Activated CD4-positive, alpha-beta T cell treated with anti-CD3 and anti-CD28 coated beads for 4 hours (primary cell): ENCODE data around the gene NSUN3.

Experiments used
- DNase-seq, 2 donors: peaks; one replicate each; pipeline ENCODE4 v3.0.0-alpha.2; 2020

Gene NSUN3

DNA sequence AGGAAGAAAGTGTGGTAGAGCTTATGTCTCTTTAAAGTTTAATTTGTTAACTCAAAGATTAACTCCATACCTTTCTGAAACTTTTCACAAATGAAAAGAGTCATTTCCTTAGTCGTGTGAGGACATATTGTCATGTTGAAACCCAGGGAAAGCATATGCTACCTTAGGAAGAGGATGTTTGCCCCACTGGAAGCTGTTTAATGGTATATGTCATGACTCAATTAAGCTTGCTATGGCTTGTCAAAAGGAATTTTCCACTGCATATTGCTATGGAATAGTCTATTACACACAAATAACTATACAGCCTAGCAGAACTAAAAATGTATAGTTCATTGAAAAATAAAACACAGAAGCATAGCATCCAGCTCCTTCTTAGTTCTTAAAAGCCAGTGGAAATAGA lies 69.9 kb downstream of the NSUN3 start:
- DNase-seq: no peak

DNA sequence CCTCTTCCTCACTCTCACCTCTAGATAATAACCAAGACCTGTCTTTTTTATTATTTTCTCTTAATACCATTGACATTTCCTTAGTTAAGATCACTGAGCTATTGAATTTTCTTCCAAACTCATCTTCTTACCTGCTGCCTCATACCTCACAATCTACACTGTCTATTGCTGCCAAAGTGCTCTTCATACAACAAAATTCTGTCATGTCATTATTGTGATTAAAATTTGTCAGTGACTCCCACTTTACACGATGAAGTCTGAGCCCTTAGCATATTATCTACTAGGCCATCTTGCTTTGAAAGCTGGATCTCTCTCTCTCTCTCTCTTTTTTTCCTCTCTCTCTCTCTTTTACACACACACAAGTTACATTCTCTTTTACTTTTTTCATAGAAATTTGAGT lies 73.3 kb downstream of the NSUN3 start:
- DNase-seq: no peak

DNA sequence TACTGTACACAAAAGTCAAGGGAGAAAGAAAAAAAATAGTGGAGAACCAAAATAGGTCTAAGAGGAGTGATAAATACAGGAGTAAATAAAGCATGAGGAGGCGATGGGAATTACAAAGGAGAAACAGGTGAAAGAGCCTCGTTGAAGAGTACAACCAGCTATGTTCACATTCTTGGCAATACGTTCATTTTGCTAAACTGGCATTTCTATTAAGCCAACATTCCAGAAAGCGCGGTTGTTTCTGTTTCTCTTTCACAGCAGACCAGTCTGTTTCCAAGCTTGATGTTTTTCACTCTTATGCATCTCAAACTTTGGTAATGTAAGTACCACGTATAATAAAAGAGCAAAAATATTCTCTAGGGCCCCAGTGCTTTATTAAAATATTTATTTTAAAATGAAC lies 74.5 kb downstream of the NSUN3 start:
- no peak for DNase-seq

DNA sequence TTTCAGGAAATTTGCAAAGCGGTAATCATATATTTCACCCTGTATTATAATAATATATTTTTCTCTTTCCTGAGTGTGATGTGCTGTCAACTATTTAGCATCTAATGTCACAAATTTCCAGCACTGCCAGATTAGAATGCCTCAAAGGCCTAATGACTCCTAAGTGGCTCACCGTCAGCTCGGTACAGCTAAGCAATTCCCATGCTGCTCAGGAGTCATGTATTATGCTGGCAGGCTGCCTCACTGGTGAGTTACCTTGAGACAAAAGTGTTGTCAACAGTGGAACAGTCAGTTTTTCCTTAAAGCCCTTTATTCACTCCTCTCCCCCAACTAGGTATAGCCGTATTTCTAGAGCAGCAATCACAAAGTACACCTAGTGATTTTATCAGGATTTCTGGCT lies 83.6 kb downstream of the NSUN3 start:
- no peak for DNase-seq

DNA sequence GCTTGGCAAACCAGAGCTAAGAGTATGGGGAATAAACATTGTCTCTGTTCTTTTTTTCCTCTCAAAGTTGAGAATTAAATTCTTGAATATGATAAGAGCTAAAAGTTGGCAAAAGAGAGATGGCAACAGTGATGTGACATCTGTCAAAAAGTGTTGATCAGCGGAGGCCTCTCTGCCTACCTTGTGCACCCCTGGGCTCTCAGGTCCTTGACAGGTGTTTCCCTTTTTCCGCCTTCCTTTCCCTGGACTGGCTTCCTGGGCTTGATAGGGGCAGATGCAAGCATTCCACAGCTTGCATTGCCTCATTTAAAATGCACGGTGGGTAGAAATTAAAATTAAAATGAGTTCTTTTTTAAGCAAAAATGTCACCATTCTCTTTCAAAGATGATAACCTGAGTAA lies 84.2 kb downstream of the NSUN3 start:
- DNase-seq: no peak

DNA sequence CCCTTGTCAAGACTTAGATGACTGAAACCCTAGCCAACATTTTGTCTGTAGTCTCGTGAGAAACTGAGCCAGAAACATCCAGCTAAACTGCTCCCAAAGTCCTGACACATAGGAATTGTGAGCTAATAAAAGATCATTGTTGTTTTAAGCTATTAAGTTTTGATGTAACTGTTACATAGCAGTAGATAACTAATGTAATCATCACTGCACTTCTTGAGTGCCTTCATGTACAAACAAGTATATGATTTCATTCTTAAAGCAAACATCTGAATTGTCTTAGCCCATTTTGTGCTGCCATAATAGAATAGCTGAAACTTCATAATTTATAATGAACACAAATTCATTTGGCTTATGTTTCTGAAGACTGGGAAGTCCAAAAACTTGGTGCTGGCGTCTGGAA lies 87.3 kb downstream of the NSUN3 start:
- DNase-seq: no peak

DNA sequence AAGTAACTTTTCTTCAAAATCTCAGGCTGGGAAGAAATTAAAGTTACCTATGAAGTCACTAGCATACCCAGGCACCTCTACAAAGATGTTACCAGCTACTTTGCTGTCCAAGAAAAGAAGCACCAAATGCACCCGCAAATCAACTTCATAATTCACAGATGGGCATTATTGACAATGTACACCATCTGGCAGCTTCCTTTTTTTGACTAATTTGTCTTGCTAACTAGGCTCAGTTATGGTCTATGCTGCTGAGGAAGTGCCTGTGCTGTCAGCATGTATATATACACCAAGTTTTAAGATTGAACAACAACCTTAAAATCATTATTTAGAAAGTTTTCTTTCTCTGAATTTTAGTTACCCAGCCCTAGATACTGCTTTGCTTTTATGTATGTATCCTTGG lies 93.8 kb downstream of the NSUN3 start:
- DNase-seq: no peak

DNA sequence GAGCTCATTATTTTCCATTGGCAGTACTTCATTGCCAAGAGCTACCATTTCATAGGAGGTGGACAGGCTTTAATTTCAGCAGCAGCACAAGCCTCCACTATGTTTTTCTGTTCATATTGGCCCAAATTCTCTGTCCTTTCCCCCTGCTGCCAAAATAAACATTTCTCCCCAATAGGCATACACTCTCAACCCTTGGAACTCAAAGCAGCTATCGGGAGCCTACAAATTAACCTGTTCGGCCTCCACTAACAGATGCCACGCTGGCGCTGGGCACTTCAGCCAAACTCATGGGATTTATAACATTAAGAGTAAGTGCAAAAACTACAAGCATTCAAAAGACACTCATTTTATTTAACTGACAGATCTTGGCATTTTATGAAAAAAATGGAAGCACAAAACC lies 95.7 kb downstream of the NSUN3 start:
- DNase-seq: no peak

DNA sequence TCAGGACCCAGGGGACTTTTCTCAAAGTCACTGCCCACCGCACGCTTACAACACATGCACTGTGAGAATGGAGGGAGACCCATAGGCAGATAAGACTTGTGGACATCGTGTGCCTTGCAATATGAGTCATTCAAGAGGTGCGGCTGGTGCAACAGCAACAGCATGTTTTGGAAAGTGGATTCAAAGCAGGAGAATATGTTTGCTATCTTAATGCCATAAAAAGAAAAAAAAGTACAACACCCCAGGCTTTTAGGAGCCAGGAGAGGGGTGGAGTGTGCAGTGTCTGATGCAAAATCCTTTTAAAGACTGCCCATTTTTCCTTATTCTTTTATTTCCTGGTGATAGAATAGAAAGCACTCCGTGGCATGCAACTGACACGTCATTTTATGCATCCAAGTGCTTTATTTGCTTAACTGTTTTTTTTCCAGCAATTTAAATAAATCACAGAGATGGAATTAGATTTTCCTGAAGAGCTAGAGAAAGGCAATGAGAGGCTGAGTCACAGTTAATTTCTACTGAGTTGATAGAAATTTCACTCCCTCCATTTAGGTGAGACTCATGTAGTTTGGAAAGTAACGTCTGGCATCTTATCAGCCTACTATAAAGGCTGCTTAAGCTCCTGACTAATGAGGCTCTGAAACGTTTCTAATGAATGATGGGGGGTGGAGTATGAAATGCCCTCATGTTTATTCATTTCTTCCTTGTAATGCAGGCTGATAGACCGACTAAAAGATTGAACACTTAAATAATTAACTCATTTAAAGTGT lies 96.4 kb downstream of the NSUN3 start:
- no peak for DNase-seq

DNA sequence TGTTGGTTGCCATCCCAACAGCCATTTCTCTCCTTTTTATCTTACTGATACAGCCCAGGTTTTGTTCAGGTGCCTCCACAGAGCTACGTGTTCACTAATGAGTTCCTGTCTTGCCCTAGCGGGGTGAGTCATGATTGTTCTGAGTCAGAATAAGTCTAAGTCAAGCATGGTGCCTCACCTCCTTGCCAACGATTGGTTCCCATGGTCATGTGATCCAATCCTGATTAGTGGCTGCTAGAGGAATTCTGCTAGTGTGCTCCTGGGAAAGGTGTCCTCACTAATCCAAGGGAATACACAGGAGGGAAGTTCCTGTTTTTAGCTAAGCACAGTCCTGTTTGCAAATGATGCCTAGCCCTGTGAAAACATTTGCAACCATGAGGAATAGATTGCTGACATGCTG lies 99.8 kb downstream of the NSUN3 start:
- no peak for DNase-seq

DNA sequence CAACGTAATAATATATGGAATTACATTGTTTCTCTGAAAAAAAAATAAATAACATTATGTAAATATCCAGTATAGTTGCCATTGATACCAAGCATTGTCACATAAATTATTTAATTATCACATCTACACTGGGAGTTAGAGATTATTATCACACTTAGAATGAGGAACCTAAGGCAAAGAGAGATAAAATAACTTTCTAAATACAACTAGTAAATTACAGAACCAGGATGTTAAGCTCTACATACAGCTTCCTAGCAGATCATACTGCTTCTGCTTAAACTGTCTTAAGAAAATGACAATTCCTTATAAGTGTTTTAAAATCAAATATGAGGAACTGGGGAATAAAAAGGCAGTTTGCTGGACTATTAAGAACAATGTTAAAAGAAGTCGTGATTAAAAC lies 104.5 kb downstream of the NSUN3 start:
- no peak for DNase-seq

DNA sequence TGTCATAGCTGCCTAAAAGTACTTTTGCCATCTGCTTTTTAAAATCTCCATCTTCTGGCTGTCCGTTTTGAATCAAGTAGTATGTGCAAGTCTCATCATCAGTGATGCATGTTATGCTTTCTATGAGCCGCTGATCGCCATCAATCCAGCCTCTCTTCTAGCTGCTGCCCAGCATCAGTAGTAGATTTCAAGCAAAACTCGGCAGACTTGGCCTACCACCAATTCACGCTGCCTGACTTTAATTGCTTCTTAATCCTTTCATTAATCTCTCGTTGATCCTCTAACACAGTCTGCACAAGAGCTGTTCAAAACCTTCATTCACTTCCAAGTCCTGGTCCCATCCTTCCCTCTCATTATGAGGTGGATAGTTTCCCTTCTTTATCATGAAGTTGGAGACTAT lies 104.9 kb downstream of the NSUN3 start:
- no peak for DNase-seq

DNA sequence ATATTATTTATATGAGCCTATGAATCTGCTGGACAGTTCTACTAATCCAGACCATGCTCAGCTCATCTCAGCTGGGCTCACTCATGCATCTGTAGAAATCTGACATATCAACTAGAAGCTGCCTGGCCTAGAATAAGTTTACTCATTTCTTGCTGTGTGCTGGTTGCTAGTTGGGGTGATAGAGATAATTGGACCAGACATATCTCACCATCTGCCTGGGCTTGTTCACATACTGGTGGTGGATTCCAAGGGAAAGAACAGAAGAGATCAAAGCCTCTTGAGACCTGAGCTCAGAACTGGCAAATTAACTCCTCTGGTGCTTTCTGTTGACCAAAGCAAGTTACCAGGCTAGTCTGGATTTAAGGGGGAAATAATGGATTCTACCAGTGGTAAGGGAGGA lies 109.1 kb downstream of the NSUN3 start:
- DNase-seq: no peak

DNA sequence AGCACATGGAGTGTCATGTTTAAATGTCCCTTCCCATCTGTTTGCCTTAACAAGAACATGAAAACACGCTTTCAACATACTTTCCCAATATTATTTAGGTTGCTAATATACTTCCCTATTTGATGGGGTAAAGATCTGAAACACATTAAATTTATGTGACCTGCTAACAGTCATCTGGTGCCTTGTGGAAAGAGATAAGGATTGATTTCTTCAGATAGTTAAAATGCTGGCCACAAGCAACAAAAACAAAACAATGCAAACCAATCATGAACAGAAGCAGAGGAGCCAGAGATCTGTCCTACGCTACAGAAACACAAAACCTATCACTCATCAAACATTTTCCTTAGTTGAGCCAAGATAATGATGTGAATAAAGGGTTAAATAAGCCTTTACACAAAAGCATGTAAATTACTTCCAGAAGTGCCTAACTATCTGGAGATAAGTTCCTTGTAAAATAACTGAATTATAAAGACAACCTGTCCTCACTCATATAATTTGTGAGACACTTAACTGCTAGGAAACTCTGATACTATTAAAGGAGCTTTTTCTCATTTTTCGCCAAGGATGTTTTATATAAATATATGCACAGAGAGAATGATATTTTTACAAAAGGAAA lies 109.9 kb downstream of the NSUN3 start:
- no peak for DNase-seq

DNA sequence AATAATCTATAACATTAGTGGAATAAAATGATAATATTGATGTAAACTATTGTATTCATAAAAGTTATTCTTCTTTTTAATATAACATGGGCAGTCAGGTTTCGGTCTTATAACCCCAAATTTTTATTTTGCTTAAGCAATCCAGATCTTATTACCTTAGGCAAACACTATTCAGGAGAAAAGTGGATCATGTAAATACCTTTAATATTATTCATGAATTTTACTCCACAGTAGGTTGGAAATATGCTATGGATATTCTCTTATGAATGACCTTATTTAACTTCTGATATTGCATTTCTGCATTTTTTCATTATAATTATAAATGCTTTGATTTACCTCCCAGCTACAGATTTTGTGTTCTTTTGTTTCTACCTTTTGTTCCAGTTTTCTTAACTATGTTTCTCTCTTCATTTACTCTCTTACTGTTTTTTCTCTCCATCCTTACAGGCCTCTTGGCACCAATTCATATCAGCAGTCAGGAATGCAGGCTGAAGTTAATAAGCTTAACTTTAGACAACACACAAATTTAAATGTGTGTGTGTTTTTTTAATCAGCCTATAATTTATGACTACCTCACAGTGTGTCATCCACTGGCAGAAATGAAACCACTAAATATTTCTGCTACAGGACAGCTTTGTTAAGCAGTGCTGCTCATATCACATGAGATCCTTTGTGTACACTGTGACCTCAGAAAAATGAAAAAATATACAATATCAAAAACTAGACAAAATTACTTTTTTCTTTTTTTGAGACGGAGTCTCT lies 111.0 kb downstream of the NSUN3 start:
- DNase-seq: no peak

DNA sequence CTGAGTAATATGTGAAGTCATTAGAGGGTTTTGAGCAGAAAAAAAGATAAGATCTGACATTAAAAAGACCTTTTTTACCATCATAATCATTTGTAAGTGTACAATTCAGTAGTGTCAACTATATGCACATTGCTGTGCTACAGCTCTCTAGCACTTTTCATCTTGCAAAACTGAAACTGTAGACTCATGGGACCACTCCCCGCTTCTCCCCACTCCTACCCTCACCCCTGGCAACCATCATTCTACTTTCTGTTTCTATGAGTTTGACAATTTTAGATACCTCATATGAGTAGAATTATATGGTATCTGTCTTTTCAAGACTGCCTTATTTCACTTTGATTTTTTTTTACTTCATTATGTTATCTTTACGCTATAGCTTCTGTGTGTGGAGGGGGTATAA lies 112.8 kb downstream of the NSUN3 start:
- DNase-seq: no peak

DNA sequence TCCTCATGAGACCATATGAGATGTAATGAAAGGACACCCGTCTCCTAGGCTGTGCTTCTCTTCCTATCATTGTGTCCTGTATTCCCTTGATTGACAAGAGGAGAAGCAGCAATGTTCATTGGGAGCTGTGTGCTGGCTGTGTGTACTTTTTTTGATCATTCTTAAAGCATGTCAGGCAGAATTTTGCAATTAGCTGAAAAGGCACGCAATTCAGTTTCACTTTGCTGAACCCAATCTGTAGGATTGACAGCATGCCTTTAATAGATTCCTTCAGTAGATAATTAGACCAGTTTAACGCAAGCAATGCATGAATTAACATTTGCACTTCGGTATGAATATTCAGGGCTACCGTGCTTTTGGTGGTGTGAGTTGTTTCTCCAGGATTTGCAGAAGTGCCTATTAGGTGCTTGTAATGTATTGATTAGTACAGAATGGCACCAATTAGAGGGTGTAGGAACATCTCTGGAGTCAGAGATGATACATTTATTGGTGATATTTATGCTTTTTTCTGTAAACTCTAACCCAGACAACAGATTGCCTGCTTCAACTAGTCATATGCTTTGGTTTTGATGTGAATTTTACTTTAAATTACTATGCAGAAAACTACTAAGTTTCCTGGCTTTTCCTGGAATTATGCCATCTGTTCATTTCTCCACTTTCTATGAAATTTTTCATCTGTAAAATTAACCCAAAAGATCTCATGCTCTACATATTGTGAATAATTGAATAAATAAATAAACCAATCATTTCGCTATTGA lies 114.3 kb downstream of the NSUN3 start:
- DNase-seq: no peak
